Stimulated activated CD8-positive, alpha-beta memory T cell treated with anti-CD3 and anti-CD28 coated beads, Interleukin-12 subunit alpha, Interleukin-12 subunit beta, amount 100 ng/mL, for 1 hour (primary cell): ENCODE data around the gene TNNC1.

Experiments used
- DNase-seq: peaks from one replicate; pipeline ENCODE4 v3.0.0-alpha.2; 2020; ENCODE audit warnings: low read depth

The TNNC1 gene

DNA sequence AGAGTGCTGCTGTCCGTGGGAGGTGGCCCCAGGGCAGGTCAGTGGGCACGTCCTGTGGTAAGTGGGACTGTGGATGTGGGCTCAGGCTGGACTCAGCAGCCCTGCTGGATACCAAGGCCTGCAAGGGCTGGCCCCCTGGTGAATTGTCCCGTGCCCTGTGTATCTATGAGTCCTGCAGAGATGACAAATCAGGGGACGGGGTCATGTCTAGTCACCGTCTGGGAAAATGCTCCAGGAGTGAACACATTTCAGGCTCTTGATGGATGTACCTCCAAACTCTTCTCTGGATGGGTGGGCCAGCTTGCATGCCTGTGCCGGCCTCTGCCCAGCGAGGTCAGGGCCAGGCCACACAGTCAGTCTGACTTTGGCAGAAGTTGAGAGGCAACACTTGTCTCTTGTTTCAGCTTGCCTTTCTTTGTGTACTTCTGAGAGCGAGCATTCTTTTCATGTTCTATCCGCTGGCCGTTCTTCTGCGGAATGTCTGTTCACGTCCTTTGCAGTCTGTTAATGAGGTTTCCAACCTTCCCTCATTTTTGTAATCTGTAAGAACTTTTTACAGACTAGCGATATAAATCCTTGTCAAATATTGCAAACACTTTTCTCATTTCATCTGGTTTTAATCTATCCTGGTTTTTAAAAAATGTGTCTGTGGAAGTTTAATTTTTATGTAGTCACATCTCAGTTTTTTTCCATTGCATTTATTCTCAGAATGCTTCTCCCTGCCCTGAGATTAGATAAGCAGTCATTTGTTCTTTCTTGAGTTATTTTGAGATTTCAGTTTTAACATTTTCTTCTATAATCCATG lies 29.9 kb upstream of the TNNC1 start:
- no peak for DNase-seq

DNA sequence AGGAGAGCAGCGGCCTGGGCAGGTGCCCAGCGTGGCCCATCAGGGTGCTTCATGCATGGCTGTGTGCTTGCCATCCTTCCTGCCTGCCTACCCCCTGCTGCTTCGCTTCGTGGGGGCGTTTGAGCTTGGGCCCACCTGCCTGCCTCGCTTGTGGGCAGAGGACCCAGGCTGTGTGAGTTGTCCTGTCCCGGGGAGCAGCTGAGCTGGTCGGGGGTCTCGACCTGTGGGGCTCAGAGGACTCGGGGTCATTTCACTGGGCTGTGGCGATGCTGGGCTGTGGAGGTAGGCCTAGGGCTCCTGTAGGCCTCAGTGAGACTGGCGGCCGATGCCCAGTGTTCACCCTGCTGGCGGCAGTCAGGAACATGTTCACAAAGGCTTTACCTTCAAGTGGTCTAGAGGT lies 29.2 kb upstream of the TNNC1 start:
- DNase-seq: no peak

DNA sequence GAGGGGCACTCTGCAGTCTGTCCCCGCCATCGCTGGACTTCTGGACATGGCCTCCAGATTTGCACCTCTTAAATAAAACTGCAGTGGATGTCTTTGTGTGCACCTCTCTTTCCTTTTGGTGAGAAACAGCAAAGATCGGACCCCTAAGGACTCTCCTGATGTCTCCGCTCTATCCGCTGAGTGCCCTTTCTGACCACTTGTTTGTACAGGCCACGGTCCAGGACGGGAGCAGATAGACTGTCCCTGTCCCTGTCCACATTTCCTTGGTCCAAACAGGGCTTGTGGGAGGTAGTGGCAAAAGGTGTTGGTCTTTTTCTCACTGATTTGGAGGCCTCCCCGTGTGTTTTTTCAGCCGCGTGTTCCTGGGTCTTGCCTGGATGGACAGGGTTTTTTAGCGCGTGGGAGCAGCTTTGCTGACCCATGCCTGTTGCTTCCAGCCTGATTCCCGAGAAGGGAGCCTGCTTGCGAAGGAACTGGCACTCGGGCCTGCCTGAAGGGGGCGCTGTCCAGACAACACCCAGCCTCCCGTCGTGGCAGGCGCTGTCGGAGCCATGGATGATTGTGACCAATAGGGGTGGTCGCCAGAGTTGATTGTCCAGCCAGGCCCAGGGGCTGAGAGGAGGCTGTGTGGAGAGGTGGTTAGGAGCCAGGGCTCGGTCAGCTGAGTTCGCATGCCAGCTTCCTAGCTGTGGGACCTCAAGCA lies 28.1 kb upstream of the TNNC1 start:
- DNase-seq: no peak

DNA sequence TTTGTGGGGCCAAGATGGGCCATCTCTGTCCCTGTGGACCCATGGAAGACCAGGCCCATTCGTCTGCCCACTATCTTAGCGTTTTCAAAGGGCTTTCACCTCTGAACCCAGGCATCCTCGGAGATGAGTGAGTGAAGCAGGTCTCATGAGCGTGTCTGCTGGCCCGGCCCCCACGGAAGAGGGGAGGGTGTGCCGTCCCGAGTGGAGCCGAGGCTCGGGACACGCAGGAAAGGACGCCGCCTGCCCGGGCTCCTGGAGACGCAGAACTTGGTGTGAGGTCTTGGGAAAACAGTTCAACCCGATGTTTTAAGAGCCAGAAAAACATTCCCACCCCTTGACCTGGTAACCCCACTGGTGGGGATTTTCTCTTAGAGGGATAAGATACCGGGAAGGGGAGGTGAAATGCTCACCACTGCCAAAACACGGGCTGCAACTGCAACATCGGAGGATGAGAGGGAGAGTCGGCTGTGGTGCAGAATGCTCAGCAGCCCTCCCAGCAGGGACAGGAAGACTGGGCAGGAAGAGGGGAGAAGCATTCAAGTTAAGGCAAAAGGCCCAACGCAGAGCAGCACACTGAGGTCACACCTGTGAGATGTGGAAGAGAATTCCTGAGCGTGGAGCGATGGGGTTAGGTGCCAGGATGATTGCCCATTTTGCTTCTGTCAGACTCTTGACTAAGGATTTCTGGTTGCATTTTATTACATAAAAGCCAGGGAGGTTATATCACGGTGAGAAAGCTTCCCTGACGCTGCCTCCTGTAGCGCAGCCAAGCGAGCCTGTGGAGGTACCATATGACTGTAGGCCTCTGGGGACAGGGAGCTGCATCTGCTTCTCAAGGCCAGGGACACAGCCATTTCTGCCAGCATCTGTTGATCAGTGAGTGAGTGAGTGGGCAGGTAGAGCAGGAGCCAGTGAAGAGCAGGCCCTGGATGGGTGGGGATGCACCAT lies 27.2 kb upstream of the TNNC1 start:
- no peak for DNase-seq

DNA sequence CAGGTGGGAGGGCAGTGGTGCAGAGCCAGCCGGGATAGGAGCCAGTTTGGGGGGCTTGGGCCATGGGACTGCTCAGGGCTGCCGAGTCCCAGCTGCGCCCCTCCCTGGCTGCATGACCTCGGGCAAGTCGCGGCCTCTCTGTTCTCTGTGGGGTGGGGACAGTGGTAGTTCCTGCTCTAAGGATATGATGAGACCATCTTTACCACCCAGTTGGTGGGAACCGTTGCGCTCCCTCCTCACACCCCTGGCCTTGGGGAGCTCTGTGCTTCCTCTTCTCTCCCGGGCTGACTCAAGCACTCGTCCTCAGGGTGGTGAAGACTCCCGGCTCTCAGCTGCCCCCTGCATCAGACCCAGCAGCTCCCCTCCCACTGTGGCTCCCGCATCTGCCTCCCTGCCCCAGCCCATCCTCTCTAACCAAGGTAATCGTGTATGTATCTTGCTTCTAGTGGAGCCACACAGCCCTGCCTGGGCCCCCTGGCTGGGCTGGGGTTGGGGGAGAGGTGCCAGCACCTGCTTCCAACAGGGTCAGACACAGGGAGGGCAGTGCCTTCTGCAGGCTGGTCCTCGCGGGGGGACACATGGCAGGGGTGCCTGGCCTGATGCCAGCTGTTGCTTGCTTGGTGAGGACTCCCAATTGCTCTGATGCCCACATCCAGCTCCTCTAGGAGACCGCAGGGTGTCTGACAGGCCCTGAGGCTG lies 26.2 kb upstream of the TNNC1 start:
- no peak for DNase-seq

DNA sequence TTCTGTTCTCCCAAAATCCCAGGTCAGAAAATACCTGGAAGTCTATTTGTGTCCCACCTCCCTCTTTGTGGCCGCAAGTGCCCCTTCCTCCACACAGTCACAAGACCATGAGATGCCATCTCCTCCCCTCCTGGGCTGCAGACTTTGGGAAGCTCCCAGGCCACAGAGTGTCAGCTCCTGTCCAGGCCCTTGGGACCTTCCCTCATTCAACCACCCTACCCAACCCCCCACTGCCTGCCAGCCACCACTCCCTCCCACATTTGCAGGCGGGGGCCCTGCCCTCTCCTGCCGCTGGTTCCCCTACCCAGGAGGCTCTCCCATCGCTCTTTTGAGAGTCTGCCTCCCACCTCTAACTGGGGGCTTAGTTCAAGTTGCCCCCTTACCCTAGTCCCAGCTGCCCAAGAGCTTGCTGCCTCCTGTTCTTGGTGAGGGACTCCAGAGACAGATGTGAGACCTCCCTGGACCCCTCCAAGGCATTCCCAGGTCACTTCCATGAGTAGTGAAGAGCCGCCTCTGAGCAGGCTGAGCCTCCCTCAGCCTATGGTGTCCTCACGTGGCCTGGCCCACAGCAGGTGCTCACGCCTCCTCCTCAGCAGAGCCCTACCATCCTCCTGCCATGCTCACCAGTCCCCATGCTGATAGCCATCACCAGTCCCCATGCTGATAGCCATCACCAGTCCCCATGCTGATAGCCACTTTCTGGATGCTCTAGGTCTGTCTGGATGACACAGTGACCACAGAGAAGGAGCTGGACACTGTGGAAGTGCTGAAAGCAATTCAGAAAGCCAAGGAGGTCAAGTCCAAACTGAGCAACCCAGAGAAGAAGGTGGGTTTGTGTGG lies 25.4 kb upstream of the TNNC1 start:
- no peak for DNase-seq

DNA sequence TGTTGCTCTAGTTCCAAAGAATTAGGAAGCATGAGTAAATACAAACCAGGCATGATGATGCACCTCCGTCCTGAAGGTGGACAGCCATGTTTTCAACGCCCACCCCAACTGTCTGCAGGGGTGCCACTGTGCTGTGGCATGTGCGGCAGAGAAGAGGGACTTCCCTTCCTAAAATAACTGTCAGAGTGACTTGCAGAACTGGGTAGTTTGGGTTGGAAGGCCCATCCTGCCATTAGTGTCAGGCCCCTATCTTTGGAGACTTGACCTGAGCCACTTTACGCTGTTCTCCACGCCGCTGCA lies 23.9 kb upstream of the TNNC1 start:
- DNase-seq: no peak

DNA sequence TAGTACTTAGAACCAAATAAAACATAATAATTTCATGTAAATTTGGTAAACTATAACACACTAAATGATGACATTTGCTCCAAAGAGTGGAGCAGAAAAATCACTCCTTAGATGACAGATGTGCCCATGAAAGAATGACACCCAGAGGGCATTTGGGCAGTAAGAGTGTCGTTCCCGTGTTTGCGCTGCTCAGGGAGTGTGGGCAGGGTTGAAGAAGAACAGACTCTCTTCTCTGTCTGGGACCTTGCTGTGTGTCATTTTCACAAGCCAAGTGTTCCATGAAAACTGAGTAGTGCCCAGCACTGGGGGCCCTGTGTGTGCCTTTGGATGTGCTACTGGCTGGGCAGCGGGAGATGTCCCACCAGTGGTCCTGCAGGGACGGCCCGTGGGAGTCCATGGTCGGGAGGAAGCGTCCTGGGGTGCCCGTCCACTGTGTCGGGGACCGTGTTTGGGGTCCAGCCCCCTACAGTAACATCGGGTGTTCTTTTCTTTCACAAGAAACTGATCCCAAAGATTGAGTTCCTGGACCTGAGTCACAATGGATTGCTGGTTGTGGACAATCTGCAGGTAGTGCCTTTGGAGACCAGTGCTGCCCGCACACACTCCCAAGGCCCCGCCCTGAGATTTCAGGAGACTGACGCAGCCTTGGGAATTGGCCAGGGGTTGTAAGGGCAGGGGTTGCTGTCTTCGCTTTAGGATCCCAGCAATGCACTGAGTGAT lies 23.4 kb upstream of the TNNC1 start:
- DNase-seq: no peak

DNA sequence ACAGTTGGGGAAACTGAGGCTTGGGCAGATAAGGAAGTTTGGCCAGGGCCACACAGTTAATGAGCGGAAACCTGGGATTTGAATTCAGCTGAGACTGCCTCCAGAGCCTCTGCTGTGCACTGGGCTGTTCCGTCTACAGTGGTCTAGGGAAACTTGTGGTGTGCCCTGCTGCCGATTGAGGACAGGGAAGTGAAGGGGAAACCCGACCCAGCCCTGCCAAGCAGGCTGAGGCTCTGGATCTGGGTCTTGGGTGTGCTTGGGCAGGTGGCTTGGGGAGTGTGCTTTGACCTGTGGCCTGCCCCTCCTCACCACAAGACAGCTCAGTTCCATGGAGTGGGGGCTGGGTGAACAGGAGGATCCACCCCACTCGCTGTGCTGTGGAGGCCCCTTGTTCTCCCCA lies 19.2 kb upstream of the TNNC1 start:
- no peak for DNase-seq

DNA sequence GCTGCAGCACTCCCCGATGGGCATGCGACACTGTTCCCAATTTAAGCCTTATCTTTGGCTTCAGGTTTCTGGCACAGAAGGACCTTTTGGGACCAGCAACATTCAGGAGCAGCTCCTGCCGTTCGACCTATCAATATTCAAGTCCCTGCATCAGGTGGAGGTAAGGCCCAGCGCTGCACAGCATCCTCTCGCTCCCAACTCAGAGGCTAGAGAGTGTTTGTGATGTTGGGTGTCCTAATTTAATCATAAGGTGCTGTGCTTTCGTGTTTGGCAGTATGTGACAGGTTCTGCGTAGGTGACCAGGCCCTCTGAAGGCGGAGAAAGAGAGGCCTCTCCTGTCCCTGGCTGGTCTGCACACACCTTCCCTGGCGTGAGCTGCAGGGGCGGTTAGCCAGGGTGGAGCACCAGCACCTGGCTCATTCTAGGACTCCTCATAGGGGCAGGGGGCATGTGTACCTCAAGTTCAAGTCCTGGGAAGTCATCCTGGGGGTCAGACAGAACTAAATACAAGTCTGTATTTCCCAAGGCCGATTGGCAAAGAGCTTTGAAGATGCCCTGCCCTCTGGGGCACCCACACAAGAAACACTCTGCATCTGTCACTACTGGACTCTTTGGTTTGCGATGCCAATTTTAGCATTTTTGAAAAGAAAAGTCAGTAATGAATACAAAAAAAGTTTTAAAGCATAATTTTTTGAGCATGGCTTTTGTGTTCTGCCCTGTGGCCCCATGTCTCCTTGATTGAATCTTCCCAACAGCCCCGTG lies 18.6 kb upstream of the TNNC1 start:
- DNase-seq: no peak

DNA sequence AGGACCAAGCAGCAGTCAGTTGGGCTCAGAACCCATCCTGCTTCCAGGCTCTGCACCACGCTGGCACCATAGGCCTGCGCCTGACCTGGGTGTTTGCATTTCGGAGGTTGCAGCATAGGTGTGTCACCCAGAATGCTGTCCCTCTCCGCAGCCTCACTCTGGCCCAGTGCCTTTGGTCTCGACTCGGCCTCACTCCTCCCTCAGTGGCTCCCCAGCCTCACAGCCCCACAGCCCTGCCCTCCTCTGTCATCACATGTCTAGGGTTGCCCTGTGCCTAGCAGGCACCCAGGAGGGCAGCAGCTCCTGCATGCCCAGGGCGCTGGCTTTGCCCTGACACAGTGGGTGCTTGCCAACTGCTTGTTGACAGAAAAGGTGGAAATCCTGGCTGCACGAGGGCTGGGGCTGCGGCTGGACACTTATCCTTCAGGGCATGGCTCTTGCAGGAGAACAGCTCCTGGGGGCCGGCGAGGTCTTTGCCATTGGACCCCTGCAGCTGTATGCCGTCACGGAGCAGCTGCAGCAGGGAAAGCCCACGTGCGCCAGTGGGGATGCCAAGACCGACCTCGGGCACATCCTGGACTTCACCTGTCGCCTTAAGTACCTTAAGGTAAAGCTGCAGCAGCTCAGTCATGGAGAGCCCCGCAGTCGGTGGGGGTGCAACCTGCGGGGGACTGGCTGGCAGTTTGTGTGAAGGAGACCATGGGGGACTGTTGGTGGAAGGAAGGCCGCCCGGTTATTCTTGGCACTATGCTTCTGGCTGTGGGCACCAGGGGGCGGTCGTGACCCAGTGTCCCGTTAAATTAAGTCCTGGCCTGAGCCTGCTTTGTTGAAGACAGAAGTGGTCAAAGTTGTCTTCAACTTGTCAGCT lies 17.8 kb upstream of the TNNC1 start:
- no peak for DNase-seq

DNA sequence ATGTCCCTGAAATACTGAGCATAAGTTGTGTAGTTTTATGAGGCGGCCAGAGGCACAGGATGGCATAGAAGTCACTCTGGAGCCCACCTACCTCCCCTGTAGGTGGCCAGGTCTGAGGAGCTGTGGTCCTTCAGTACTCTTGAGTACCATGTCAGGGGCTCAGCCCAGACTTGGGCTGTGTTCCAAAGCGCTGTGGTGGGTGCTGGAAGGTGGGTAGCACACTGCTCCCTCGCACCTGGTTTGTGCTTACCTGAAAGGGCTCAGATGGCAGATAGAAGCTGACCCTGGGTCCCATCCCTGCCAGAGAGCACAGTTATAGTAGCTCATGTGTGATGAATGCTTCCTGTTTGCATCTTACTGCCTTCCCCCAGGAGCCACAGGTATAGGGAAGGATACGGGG lies 17.1 kb upstream of the TNNC1 start:
- DNase-seq: no peak

DNA sequence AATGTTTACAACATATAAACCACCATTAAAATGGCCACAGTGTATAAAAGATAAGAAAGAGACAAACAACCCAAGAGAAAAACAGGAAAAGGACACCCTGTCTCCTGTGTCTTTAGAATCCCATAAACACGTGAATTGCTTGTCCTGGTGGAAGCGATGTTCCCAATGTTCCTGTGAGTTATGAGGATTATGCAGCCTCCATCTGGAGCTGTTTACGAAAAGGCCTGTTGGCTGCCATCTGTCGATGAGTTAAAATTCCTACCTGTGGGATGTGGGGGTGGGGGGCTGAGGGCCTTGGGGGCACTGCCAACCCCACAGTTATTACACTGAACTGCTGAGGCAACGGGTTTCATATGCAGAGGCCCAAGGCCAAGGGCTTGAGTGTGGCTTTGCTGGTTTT lies 15.2 kb upstream of the TNNC1 start:
- no peak for DNase-seq

DNA sequence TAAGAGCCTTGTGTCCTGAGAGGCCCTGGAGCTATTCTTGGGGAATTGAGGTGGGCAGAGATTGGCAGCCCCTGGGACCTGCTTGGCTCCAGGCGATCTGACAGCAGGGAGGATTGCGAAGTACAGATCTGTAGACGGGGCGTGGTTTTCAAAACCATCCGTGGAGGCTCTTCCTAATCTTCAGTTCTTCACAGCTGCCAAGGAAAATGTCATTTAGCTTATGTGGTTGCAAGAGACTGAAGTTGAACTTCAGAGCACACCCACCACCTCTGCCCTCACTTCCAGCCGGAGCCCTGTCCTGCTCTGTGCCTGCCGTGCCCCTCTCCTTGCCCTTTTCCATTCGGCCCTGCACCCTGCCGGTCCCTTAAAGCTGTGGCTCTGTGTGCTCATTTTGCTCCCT lies 14.5 kb upstream of the TNNC1 start:
- no peak for DNase-seq

DNA sequence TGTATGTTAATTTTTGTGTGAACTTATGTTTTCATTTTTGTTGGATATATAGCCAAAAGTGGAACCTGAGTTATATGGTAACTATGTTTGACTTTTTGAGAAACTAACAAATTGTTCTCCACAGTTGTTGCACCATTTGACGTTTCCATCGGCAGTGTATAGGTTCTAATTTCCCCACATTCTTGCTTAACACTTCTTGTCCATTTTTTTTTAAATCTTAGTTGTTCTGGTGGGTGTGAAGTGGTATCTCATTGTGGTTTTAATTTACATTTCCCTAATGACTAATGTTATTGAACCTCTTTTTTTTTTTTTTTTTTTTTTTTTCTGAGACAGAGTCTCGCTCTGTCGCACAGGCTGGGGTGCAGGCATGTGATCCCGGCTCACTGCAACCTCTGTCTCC lies 9.6 kb upstream of the TNNC1 start:
- no peak for DNase-seq

DNA sequence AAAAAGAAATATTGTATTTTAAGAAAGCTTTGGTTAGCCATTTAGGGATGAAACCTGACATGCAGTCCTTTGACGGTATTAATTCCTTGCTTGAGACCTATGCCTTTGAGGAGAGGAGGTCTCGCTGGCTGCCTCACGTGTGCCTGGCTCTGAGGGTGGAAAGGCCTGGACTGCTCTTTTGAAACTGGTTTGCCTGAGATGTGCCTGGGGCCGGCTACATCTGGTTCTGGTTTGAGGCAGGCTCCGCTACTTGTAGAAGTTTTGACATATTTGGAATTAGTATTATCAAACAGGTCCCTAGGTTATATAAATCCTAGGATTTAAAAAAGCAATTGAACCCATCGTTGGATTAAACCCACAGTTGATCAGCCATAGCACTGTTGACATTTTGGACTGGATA lies 8.0 kb upstream of the TNNC1 start:
- DNase-seq: no peak

DNA sequence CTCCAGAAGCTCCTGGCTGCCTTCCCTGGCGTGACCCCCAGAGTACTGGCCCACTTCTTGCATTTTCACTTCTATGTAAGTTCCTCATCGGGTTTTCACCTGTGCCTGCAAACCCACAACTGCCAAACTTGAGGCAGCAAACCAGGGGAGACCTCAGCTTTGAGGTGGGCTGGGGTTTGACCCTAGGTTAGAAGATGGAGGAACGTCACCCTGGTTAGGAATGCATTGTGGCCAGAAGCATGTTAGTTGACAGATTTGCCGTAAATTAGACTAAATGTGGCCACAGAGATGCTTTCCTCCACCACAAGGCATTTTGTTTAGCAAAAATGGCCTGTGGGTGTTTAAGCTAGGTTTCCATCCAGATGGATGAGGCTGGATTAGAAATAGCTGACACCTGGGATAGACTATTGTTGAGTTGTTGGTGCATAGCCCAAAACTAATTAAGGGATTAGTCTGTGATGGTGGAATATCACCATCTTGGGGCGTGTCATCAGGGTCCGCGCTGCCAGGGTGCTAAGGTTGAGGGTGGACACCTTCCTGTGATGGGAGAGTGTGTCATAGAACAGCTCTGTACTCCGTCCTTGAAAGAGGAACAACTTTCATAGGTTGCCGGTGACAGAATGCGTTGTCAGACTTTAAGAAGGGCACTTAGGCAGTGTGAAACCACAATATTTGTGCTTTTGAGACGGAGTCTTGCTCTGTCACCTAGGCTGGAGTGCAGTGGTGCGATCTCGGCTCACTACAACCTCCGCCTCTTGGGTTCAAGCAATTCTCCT lies 5.1 kb upstream of the TNNC1 start:
- DNase-seq: no peak
